GM18519 (cell line): ENCODE data around the gene LAMC3.

ENCODE experiments used
- ATAC-seq: cut with Tn5 transposase; IDR thresholded peaks from one replicate; pipeline ENCODE4 v1.9.1; 2021; ENCODE audit warnings: mild to moderate bottlenecking, moderate library complexity; ENCODE audit not compliant: unreplicated experiment, low FRiP score

LAMC3 gene

DNA sequence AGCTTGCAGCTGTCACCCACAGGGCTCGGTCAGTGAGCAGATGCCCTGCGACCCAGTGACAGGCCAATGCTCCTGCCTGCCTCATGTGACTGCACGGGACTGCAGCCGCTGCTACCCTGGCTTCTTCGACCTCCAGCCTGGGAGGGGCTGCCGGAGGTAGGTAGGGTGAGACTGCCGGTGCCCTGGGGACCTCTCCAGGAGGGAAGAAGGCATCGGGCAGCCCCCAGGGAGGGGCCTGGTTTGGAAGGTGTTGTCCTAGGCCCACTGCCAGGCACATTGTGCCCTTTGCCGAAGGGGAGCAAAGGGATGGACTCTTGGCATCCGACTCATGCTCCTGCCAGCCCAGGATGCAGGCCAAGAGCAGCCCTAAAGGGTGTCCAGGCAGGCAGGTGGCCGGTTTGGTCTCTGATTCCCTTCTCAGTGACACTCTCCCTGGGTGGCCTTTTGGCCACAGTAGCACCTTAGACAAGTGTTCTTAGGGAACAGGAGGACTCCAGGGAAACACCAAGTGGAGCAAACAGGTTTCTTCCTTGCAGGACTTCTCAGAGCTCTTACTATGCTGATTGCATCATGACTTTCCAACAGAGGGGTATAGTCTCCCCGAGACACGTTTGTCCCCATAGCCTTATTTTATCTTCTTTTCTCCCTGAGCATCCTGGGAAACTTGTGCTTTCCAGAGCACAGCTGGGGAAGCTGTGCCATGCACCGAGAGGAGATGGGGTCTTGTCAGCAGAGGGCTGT, 59.3 kb downstream of the LAMC3 start:
- ATAC-seq, result no peak

DNA sequence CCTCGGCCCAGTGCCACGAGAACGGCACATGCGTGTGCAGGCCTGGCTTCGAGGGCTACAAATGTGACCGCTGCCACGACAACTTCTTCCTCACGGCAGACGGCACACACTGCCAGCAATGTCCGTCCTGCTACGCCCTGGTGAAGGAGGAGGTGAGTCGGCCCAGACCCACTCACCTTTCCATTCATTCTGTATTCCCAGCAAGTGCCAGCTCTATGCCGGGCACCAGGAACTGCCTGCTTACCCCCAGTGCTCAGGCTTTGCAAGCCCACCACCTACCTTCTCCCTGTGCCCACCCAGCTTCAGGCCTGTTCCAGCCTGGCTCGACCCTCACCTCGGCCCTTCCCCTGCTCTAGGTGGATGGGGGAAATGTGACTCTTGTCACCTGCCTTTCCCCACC, 60.7 kb downstream of the LAMC3 start:
- ATAC-seq, result no peak

DNA sequence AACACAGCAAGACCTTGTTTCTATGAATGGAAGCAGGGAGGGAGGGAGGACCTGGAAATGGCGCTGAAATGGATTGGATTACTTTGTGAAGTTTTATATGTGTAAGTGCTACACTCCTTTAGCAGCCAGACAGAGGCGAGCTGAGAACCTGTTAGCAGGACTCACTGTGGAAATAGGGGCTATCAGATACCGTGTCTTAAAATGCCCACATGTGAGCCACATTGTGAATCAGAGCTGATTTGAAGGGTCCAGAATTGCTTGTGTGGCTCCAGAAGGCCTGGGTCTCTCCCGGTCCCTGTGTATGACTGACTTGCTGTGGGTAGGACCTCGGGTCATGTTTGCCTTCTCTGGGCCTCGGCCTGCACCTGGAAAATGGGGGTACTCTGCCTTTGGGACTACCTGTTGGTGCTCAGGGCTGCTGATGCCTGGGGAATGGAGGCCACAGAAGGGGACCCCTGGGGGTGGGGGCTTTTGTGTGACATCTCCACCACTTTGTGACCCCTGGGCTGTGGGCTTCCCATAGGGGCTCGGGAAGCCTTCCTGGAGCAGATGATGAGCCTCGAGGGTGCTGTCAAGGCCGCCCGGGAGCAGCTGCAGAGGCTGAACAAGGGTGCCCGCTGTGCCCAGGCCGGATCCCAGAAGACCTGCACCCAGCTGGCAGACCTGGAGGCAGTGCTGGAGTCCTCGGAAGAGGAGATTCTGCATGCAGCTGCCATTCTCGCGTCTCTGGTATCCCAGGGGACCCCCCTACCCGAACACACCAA, 63.3 kb downstream of the LAMC3 start:
- ATAC-seq, result no peak

DNA sequence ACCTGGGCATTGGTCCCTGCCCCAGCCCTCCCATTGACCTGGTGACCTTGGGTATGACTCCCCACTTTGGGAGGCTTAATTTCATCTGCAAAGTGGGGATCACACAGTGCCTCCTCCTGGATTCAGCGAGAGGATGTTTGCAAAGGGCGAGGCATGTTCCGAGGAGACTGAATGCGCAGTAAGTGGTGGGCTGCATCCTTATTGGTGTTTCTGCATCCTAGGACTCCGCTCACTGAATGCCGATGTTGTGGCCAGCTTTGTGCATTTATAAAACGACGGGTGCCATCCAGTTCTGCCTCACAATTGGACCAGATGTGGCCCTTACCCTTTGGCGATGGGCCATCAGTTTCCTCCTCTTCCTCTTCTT, 63.9 kb downstream of the LAMC3 start:
- no peak for ATAC-seq

DNA sequence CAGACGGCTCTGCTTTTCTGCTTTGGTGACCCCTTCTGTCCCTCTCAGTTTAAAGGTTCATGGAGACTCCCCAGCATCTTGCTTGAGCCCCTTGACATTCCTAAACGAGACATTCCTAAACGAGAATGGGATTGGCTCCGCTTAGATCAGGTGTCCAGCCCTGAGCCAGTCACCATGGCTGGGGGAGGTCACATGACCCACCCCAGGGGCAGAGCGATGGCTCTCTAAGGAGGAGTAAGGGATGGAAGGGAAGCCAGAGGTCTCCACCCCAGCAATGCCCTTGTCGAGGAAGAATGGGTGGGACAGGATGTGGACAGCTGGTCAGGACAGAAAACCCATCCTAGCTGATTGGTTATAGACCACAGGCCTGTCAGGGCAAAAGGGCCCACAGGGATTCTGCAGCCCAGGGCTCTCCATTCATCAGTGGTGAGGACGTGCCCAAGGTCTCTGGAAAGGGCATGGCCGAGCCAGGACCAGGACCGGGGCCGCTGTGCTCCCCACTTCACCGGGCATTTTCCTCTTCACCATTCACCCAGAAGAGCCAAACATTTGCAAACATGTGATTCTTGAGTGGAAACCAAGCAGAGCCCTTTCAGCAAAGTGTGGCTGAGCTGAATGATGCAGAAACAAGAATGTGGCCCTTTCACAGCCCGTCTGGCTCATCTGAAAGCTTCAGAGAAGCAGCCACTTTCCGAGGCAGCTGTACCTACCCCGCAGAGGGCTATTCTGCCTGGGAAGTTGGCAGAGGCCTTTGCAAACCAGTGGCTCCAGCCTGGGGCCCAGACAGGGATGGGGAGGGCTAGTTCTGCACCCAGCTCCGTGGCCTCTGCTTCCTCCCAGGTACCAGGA, 67.6 kb downstream of the LAMC3 start:
- ATAC-seq, result no peak

- no peak for ATAC-seq
These were observed 69.7 kb downstream of the LAMC3 start for GRCh38 chr9:131078427-131079366.

- ATAC-seq, result no peak
These were observed 71.6 kb downstream of the LAMC3 start for GRCh38 chr9:131080589-131080988.

DNA sequence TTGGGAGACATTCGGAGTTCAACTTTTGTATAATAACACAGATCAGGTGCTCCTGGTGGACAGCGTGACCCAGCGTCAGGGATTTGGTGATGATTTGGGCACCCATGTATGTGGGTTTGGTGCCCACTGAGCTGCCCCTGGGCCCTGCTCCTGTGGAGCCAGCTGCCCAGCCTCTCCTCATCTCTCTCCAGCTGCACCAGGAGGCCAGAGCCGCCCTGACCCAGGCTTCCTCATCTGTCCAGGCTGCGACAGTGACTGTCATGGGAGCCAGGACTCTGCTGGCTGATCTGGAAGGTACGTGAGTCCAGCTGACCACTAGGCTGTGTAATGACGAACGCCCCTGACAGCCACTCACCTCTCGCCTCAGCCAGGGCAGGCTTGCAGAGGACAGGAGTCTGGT, 72.9 kb downstream of the LAMC3 start:
- no peak for ATAC-seq

DNA sequence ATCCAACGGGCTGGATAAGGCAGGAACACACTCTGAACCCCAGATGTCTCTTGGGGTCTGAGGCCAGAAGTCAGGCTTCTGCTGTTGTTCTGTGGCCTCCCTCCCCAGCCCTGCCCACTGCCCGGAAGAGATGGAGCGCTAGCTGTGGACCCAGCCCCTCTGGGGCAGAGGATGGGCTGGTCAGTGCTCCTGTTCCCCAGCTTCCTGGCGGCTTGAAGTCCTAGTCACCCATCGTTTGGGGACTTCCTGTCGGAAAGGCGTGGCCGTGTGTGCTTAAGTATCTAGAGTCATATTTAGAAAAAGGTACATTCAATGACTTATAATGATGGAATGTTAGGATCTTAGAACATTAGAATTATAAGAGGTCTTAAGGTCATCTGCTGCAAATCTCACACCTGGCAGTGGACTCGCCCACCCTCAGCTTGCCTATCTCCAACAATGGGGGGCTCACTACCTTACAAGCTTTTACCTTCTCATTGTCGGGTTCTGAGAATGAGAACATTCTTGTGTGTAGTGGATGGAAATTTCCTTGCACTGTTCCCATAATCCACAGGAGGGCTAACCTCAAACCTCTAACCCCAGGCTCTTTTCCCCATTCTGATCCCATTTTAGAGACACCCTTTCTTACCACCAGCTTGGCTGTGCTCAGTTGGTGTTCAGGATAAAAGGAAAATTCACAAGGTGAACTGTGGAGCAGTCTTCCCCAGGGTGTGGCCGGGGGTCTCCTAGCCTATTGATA, 74.0 kb downstream of the LAMC3 start:
- no peak for ATAC-seq

DNA sequence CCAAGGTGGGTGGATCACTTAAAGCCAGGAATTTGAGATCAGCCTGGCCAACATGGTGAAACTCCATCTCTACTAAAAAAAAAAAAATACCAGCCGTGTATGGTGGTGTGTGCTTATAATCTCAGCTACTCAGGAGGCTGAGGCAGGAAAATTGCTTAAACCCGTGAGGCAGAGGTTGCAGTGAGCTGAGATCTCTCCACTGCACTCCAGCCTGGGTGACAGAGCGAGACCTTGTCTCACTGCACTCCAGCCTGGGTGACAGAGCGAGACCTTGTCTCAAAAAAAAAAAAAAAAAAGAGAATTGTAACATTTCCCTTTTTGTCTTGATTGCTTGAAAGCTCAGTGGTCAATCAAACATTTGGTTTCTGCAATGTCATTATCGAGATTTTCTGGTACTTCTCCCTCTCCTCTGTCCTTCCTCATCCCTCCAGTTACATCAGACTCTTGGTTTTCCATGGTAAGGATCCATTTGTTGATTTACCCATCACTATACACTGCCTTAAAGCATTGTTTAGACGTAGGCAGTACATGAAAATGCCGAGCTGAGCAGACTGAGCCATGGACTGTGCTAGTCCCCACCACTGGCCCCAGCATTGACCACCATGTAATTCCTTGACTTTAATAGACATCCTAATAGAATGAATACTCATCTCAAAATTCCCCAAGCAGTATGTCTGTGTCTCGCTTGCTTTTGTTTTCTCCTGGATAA, 75.8 kb downstream of the LAMC3 start:
- no peak for ATAC-seq

DNA sequence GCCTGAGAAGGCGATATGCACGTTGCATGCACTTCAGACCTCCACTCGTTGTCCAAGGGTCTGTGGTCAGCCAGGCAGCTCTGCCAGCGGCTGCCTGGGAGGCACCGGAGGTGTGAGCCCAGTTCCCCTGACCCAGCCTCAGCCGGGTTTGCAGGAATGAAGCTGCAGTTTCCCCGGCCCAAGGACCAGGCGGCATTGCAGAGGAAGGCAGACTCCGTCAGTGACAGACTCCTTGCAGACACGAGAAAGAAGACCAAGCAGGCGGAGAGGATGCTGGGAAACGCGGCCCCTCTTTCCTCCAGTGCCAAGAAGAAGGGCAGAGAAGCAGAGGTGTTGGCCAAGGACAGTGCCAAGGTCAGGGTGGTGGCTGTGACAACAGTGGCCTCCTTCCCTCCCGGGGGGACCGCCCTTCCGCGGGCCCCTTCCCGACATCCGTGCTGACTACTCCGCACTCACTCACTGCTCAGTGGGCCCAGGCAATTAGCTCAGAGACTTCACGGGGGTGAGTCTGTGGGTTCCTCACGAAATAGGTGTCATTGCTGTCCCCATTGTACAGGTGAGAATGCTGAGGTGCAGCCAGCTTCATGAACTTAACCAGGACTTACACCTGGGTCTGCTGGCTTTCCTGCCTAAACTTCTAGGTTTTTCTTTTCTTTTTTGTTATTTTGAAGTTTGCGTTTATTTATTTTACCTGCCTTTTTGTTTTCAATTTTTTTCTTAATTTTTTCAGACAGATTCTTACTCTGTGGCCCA, 76.6 kb downstream of the LAMC3 start:
- ATAC-seq, result no peak

DNA sequence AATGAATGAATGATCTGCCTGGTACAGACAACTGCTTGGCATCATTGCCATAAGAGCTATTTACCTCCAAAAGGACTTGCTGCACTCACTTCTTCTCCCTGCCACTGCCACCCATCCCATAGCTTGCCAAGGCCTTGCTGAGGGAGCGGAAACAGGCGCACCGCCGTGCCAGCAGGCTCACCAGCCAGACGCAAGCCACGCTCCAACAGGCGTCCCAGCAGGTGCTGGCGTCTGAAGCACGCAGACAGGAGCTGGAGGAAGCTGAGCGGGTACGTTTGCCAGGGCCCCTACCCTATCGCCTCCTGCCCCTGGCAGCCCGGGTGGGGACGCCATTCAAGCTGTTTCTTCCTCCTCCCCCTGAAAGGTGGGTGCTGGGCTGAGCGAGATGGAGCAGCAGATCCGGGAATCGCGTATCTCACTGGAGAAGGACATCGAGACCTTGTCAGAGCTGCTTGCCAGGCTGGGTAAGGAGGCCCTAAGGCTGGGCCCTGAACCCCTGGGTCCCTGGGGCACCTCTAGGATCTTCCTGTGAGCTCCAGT, 78.5 kb downstream of the LAMC3 start:
- no peak for ATAC-seq

DNA sequence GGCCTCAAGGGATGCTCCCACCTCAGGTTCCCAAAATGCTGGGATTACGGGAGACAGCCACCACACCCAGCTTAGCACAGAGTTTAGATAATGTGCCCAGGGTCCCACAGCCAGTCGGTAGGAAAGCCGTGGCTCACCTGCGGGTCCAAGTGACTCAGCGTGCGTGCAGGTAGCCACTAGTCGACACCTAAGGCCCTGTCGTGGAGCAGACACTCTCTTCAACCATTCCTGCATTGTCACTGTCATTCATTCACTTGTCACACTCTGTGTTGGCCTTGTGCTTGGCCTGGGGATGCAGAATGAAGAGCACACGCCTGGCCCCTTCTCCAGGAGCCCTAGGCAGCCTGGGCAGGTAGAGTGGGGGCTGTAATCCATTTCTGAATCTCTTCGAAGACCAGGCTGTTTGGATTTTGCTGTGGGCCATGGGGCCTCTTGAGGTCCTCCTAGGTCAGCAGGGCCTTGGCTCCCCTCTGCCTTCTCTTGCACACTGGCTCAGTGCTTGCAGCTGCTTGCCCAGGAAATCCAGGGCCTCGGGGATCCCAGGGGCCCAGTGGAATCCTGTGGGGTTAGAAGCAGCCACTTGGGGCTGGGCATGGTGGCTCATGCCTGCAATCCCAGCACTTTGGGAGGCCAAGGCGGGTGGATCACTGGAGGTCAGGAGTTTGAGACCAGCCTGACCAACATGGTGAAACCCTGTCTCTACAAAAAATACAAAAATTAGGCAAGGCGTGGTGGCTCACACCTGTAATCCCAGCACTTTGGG, 81.2 kb downstream of the LAMC3 start:
- no peak for ATAC-seq

DNA sequence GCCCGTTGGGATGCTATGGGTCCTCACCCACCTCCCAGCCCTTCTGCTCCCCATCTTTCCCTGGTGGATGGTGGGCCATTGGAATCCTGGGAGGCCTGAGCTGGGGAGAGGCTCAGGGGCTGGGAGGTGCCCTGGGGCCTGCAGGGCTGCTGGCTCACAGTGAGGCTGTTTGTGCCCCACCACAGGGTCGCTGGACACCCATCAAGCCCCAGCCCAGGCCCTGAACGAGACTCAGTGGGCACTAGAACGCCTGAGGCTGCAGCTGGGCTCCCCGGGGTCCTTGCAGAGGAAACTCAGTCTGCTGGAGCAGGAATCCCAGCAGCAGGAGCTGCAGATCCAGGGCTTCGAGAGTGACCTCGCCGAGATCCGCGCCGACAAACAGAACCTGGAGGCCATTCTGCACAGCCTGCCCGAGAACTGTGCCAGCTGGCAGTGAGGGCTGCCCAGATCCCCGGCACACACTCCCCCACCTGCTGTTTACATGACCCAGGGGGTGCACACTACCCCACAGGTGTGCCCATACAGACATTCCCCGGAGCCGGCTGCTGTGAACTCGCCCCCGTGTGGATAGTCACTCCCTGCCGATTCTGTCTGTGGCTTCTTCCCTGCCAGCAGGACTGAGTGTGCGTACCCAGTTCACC, 82.5 kb downstream of the LAMC3 start:
- ATAC-seq, result no peak

DNA sequence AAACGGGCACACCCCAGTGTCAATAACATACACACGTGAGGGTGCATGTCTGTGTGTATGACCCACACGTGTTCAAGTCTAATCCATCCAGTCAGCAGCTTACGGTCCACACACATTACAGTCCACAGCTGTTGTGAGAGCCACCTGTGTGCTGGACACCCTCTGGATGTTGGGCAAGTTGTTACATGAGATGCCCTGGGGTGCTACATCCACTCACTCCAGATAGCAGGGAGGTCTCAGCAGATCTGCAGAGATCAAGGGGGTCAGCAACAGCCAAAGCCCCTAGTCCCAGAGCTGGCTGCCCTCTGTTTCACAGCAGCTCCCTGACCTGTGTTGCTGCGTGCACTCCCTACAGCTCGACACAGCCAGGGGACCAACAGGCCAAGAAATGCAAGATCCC, 83.1 kb downstream of the LAMC3 start:
- ATAC-seq, result no peak

GRCh38 chr9:131092548-131093440, 83.8 kb downstream of the LAMC3 start:
- no peak for ATAC-seq
